NT2/D1 (cell line): ENCODE results near the gene MRPL51.

ENCODE experiments used
- SUZ12 ChIP-seq: IDR thresholded peaks from 2 replicates; pipeline ENCODE4 v1.6.1; 2011; ENCODE audit not compliant: insufficient read length, insufficient read depth; ENCODE audit errors: extremely low read depth
- YY1 ChIP-seq: IDR thresholded peaks from 2 replicates; pipeline ENCODE4 v1.6.1; 2011; ENCODE audit not compliant: insufficient read length, insufficient read depth
- ZNF274 ChIP-seq: IDR thresholded peaks from 2 replicates; pipeline ENCODE4 v1.6.1; 2011; ENCODE audit warnings: mild to moderate bottlenecking, low read depth, low read length

DNA sequence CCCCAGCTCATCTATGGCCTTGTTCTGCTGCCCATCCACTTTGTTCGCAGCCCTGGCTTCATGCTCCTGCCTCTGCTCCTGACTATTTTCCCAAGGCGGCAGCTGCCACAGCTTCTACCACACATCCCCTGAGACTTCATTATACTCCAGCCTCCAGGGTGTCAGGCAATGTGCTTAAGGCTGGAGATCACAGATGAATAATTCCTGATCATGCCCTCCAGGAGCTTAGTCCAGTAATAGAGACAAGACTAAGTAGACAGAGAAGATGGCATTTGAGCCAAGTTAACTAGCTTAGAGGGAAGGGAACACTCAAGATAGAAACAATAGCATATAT is 34.1 kb downstream of the MRPL51 start:
- no peak for TF ChIP-seq ZNF274
- TF ChIP-seq YY1, result no peak
- TF ChIP-seq SUZ12, result no peak
